Ishikawa (cell line): ENCODE results near the gene BPNT1.

Source experiments
- CEBPB ChIP-seq: IDR thresholded peaks from 2 replicates; pipeline ENCODE4 v1.6.1; 2012
- CREB1 ChIP-seq: IDR thresholded peaks from 2 replicates; pipeline ENCODE4 v1.6.1; 2012; ENCODE audit warnings: low read depth
- EGR1 ChIP-seq: IDR thresholded peaks from 2 replicates; pipeline ENCODE4 v1.6.1; 2012
- EP300 ChIP-seq: IDR thresholded peaks from 2 replicates; pipeline ENCODE4 v1.6.1; 2012; ENCODE audit warnings: borderline replicate concordance
- FOXM1 ChIP-seq: IDR thresholded peaks from 2 replicates; pipeline ENCODE4 v1.6.1; 2012; ENCODE audit warnings: low read depth, borderline replicate concordance
- MAX ChIP-seq: IDR thresholded peaks from 2 replicates; pipeline ENCODE4 v1.6.1; 2012
- NFIC ChIP-seq: IDR thresholded peaks from 2 replicates; pipeline ENCODE4 v1.6.1; 2012
- RAD21 ChIP-seq: IDR thresholded peaks from 2 replicates; pipeline ENCODE4 v1.6.1; 2012; ENCODE audit warnings: low read depth
- REST ChIP-seq: IDR thresholded peaks from 2 replicates; pipeline ENCODE4 v1.6.1; 2012; ENCODE audit warnings: low read depth, mild to moderate bottlenecking
- TAF1 ChIP-seq: IDR thresholded peaks from 2 replicates; pipeline ENCODE4 v1.6.1; 2012; ENCODE audit warnings: low read depth, mild to moderate bottlenecking
- TCF12 ChIP-seq: IDR thresholded peaks from 2 replicates; pipeline ENCODE4 v1.6.1; 2012; ENCODE audit warnings: low read depth
- TEAD4 ChIP-seq: IDR thresholded peaks from 2 replicates; pipeline ENCODE4 v1.6.1; 2012
- YY1 ChIP-seq: IDR thresholded peaks from 2 replicates; pipeline ENCODE4 v1.6.1; 2012; ENCODE audit warnings: low read depth
- ZBTB7A ChIP-seq: IDR thresholded peaks from 2 replicates; pipeline ENCODE4 v1.6.1; 2012; ENCODE audit warnings: low read depth
- TF ChIP-seq, protein P1 (sequence below): IDR thresholded peaks from 2 replicates; pipeline ENCODE4 v1.6.1; 2012

BPNT1 gene

DNA sequence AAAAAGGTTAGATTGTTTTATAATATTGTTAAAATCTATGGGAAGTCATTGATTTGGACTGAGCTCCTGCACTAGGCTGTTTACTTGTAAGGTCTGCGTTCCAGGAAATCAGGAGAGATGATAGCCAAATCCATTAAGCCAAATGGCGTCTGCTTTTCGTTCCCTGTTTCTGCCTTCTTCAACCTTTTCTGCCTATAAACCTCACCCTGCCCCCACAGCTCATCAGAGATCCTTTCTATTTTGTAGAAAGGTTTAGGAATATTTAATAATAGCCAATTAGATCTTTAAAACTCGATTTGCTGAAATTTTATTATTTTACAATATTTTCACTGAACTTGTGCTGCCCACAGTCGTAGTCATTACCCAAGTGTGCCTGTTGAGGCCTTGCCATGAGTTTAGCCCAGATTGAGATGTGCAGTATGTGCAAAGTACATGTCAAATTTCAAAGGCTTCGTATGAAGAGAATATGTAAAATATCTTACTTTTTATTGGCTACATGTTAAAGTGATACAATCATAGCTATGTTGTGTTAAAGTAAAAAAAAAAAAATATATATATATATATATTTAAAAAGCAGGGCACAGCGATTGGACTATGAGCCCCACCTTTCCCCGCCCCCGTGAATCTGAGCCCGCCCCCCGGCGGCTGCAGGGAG is 3.9 kb upstream of the BPNT1 start:
- no peak for TF ChIP-seq CEBPB
- TF ChIP-seq TEAD4: no peak
- TF ChIP-seq REST: no peak
- no peak for TF ChIP-seq RAD21
- TF ChIP-seq, protein P1, sequence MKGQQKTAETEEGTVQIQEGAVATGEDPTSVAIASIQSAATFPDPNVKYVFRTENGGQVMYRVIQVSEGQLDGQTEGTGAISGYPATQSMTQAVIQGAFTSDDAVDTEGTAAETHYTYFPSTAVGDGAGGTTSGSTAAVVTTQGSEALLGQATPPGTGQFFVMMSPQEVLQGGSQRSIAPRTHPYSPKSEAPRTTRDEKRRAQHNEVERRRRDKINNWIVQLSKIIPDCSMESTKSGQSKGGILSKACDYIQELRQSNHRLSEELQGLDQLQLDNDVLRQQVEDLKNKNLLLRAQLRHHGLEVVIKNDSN: no peak

DNA sequence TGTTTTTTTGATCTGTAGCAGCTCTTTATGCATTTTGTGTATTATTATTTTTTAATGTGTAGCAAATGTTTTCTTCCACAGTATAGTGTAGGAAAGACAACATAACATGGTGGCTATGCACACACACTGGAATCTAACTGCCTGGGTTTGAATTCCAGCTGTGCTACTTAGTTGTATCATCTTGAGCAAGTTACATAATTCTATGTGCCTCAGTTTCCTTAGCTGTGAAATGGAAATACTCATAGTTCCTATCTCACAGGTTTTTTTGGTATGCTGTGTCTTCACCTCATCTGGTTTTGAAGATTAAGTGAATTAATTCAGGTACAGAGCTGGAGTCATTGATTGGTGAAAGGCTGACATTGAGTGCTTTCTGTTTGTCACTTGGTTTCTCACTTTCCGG is 3.1 kb upstream of the BPNT1 start:
- TF ChIP-seq TAF1: no peak
- no peak for TF ChIP-seq REST
- TF ChIP-seq EP300: no peak
- no peak for TF ChIP-seq NFIC
- TF ChIP-seq YY1: no peak
- TF ChIP-seq FOXM1: no peak
- TF ChIP-seq EGR1: no peak
- TF ChIP-seq ZBTB7A: no peak
- TF ChIP-seq TCF12: no peak
- TF ChIP-seq, protein P1: no peak
- no peak for TF ChIP-seq RAD21
- TF ChIP-seq CEBPB: no peak
- TF ChIP-seq TEAD4: no peak
- TF ChIP-seq CREB1: no peak
- TF ChIP-seq MAX: no peak

DNA sequence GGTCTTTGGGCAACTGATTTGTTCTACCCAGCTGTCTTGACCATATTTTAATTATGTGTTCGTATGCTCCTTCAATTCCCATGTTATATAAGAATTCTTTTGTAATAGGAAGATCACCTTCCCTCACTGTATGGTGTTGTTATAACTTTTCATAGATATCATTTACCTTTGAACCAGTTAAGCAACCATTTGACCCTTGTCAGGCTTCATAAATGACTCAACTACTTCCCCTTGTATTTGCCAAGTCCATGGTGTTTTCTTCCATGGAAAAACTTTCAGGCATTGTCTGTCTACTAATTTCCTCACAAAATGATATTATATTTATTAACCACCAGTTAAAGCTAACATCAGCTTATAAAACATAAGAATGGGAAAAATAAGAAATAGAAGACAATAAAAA is 5.1 kb downstream of the BPNT1 start:
- TF ChIP-seq NFIC (no peak), YY1 (no peak), TAF1 (no peak), CREB1 (no peak), TEAD4 (no peak), FOXM1 (no peak), EP300 (no peak), REST (no peak), ZBTB7A (no peak), EGR1 (no peak), CEBPB (no peak), MAX (no peak), TCF12 (no peak), RAD21 (no peak)
- TF ChIP-seq, protein P1: no peak

- TF ChIP-seq TCF12 (no peak), YY1 (no peak), REST (no peak), EP300 (no peak), RAD21 (no peak), CEBPB (no peak), NFIC (no peak), CREB1 (no peak), ZBTB7A (no peak), FOXM1 (no peak), MAX (no peak), TAF1 (no peak), TEAD4 (no peak), EGR1 (no peak)
- TF ChIP-seq, protein P1: no peak
Measured at GRCh38 chr1:220077887-220078286, 11.7 kb downstream of the BPNT1 start.
